GM20000 (cell line): Measurements from ENCODE around the gene ANKRD29.

ENCODE experiments used
- DNase-seq: peaks from one replicate; pipeline ENCODE4 v3.0.0; 2012; ENCODE audit warnings: low spot score
- TF ChIP-seq, protein P1 (sequence below): IDR thresholded peaks from 2 replicates; pipeline ENCODE4 v1.5.1; 2012; ENCODE audit warnings: mild to moderate bottlenecking, control low read depth; ENCODE audit errors: extremely low read depth, missing control alignments

Gene ANKRD29

DNA sequence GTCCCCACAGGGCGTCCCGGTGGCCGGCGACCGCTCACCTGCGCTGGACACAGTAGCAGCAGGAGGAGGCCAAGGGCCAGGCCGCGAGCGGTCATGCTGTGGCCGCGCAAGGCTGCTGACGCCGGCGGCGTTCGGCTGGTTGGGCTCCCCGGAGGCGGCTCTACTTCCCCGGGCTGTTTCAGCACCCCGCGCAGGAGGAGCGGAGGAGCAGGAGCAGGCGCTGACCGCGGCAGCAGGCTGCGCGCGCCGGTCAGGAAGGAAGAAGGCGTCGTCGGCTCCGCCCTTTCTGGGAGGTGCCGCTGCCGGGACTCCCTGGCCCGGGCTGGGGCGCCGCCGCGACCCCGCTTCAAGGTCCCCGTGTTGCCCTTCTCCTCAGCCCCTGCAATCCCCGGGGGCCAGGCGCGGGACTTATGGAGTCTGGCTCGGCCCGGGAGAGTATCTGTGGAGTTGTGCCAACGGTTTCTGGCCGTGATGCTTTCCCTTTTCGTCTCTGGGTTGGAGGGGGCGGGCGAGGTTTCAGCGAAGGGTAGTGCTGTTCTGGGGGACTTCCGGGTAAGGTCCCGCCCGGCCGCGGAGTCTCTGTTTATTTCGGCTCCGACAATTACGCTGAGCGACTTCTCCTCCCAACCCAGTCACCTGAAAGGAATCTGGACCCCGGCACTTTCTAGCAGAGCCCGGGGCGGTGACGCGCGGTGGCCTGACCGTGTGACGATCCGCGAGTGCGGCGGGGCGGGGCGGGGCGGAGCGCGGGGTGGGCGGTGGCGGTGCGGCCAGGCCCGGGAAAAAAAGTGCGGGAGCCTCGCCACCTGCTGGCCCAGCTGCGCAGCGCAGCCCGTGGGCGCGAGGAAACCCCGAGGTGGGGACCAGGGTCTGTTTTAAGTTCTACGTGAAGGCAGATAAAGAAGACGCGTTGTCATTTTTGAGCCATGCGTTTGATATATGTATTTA lies 76.2 kb downstream of the ANKRD29 start, which contains the start of gene NPC1:
NPC1 (minus strand) TSS at position 258 of the 948 bp plus-strand sequence; CDS start at position 95, 163 bp downstream.
- DNase-seq = peak; percentile 96
- TF ChIP-seq, protein P1, sequence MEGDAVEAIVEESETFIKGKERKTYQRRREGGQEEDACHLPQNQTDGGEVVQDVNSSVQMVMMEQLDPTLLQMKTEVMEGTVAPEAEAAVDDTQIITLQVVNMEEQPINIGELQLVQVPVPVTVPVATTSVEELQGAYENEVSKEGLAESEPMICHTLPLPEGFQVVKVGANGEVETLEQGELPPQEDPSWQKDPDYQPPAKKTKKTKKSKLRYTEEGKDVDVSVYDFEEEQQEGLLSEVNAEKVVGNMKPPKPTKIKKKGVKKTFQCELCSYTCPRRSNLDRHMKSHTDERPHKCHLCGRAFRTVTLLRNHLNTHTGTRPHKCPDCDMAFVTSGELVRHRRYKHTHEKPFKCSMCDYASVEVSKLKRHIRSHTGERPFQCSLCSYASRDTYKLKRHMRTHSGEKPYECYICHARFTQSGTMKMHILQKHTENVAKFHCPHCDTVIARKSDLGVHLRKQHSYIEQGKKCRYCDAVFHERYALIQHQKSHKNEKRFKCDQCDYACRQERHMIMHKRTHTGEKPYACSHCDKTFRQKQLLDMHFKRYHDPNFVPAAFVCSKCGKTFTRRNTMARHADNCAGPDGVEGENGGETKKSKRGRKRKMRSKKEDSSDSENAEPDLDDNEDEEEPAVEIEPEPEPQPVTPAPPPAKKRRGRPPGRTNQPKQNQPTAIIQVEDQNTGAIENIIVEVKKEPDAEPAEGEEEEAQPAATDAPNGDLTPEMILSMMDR = peak; percentile 84

GRCh38 chr18:23585897-23586248 lies 76.8 kb downstream of the ANKRD29 start:
- TF ChIP-seq, protein P1 = no peak
- no peak for DNase-seq

DNA sequence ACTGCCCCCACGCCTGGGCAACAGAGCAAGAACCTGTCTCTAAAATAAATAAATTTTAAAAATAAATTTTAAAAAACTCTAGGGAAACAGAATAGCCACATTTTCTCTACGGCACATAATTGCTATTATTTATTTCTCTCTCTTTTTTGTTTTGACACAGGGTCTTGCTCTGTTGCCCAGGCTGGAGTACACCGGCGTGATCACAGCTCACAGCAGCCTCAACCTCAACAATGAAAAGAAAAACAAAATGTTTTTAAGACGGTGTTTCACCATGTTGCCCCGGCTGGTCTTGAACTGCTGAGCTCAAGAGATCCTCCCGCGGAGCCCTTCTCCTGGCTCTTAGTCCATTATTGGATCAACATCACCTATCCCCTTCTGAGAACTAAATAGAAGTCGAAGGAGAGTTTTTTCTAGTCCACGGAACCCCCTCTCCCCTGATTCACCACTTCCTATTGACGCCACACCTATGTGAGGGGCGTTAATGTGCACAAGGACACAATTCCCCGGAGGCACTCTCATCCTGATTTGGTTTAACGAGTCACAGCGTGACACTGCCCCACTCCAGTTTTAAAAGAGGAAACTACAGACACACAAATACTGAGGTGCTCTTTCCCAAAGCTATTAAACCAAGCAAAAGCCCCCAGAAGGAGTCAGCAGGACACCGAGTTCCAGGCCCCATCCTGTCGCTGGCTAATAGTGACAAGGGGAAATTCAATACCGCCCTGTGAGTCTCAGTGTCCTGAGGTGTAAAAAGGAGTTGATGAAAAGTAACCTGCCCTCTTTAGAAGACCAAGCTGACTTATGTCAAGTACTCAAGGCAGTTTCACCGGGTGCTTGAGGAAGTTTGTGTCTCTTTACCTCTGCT lies 77.5 kb downstream of the ANKRD29 start:
- peak; percentile 56 for DNase-seq
- TF ChIP-seq, protein P1 = no peak

DNA sequence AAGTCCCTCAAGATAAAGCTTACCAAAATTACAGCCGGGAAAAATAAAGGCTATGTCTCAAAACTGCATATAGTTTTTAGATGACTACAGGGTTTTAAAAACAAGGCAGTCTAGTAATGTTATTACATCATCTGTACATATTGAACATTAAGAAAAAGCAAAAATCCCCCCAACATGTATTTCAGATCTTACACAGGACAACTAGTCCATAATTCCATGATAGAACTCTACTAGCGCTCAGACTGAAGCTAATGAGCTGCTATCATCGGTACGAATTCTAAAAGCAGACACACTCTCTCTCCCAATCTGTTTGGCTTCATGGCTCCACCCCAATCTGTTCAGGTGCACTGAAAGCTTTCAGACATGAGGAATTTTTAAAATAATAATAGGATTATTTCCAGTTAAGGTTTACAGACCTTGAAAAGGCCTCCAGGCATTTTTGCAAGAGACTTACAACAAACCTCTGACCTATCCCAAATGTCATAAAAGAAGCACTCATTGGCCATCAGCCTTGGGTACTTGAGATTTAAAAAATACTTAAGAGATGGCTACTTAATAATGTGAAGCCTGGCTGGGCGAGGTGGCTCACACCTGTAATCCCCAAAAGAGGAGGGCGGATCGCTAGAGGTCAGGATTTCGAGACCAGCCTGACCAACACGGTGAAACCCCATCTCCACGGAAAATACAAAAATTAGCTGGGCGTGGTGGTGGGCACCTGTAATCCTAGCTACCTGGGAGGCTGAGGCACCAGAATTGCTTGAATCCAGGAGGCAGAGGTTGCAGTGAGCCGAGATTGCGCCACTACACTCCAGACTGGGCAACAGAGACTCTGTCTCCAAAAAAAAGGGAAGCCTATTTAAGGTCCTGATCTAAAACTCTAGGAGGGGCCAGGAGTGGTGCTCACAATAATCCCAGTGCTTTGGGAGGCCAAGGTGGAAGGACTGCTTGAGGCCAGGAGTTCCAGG lies 78.4 kb downstream of the ANKRD29 start:
- no peak for DNase-seq
- TF ChIP-seq, protein P1 = no peak

DNA sequence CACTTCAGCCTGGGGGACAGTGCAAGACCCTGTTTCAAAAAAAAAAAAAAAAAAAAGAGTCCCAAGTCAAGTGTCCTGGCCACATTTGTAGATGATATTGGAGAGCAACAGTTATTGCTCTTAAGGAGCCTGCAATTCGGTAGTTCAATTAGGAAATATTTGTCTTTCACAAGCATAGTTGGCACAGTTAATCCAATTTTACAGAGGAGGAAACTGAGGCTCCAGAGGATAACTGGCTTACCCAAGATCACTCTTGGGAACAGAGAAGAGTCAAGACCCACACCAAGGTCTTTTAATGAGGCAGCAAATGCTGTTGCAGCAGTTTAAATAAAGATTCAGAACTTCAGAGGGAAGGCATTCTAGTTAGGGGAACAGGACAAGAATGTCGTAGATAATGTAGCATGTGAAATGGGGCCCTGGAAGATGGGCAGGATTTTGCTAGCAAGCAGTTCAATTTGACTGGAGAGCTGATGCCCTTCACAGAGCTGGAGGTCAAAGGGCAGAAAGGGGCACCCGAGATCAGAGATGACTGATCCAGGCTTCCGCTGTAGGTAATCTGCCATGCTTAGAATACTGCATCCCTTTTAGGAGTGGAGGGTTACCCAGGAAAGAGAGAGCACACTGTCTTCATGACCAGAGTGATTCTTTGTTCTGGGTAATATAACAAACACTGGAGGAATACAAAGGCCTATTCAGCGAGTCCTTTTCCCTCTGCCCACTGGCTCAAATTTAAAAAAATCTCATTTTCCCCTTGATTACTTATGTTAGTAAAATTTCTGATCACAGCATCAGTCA lies 79.4 kb downstream of the ANKRD29 start:
- DNase-seq = no peak
- TF ChIP-seq, protein P1 = no peak

DNA sequence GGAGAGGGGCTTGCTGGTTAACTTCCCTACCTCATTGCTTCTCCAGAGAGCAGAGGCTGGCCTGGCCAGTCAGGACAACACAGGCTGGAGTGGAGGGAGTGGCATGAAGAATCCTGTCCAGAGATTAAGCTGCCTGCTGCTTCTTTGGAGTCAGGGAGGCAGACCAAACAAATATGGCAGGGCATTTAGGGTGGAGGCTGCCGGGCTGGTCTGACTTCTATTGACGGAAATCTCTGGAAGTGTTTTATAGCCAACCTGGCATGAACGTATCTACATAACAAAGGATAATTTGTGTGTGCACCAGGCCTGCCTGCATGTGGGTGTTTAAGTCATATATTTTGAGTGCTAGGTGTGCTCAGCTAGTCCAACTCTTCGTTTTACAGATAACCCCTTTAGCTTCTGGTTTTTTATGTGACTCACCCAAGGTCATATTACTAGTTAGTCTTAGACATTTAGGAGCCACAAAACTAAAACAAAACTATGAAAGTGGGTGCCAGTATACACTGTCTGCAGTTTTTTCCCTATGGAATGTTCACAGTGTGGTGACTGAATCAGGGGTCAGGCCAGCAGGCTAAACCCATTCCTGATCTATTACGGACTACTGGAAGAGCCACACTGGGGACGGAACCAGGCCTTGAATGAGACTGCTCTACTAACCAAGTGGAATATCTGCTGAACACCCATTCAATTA lies 81.9 kb downstream of the ANKRD29 start:
- TF ChIP-seq, protein P1 = no peak
- no peak for DNase-seq
